Keratinocyte (primary cell): ENCODE results near the gene OR2V2.

Experiments used
- EZH2 ChIP-seq: IDR thresholded peaks from one replicate; pipeline ENCODE4 v1.6.1; 2012; ENCODE audit warnings: inconsistent platforms, mild to moderate bottlenecking, low read length, moderate library complexity
- TF ChIP-seq, protein P1 (sequence below), 3 experiments: IDR thresholded peaks in 1 of 3; conservative IDR thresholded peaks in 1 of 3; optimal IDR thresholded peaks in 1 of 3; 2 replicates in 2 of 3; 3 replicates in 1 of 3; pipeline versions ENCODE3 to v1.5.1; 2011; ENCODE audit warnings: low read length in 3 of 3, mild to moderate bottlenecking in 3 of 3, moderate library complexity in 2 of 3, control low read depth in 1 of 3, inconsistent platforms in 1 of 3; ENCODE audit not compliant: insufficient read depth in 2 of 3; ENCODE audit errors: extremely low read depth in 1 of 3

- no peak for TF ChIP-seq EZH2
- TF ChIP-seq, protein P1, sequence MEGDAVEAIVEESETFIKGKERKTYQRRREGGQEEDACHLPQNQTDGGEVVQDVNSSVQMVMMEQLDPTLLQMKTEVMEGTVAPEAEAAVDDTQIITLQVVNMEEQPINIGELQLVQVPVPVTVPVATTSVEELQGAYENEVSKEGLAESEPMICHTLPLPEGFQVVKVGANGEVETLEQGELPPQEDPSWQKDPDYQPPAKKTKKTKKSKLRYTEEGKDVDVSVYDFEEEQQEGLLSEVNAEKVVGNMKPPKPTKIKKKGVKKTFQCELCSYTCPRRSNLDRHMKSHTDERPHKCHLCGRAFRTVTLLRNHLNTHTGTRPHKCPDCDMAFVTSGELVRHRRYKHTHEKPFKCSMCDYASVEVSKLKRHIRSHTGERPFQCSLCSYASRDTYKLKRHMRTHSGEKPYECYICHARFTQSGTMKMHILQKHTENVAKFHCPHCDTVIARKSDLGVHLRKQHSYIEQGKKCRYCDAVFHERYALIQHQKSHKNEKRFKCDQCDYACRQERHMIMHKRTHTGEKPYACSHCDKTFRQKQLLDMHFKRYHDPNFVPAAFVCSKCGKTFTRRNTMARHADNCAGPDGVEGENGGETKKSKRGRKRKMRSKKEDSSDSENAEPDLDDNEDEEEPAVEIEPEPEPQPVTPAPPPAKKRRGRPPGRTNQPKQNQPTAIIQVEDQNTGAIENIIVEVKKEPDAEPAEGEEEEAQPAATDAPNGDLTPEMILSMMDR (optimal IDR thresholded peaks at IDR 0.05 in 1 of 3, IDR thresholded peaks at IDR 0.05 in 1 of 3, conservative IDR thresholded peaks at IDR 0.05 in 1 of 3; ENCODE audit: extremely low read depth in 1 of 3, insufficient read depth in 2 of 3, low read length in 3 of 3): no peak
These were observed 6.6 kb upstream of the OR2V2 start for GRCh38 chr5:181140766-181141165.
